Aorta (tissue), 4 donors: ENCODE measurements around the gene DDN. TPM values are rescaled to one million over a fixed set of nuclear protein-coding genes. Genes with fewer than 3 reads are reported as not detected.

ENCODE experiments used
- polyA plus RNA-seq, 2 donors: library from polyadenylated mRNA; stranded (reverse); fragments of 200-250 nt; gene quantifications; one replicate each; pipeline ENCODE4 v1.2.3, GENCODE V29; 2013
- total RNA-seq, 2 donors: library from RNA; stranded (reverse); fragmentation: NEBNext Ultra II Directional; extraction: Animal tissue kit (Norgen Biotek cat#: 25700); gene quantifications; one replicate each; pipeline ENCODE4 v1.2.1, GENCODE V29; 2021
- donor health status: healthy with polysubstance abuse.
- donor health status: Bipolar disorder and iron deficiency.
- donor health status: DM: no; HTN: no; CAD: no.
- donor health status: DM: yes; HTN: yes; CAD: no.

DDN gene
- total and polyA plus RNA-seq, 4 donors: 0.10 to 0.50 TPM; not detected in 2

Other genes with a start within 250 kb of the DDN start
- gene ADCY6, start 210.3 kb downstream of the DDN start, total RNA-seq: 10 to 100 TPM; 85.1 to 89.7 TPM
- gene ADCY6, start 210.3 kb downstream of the DDN start, polyA plus RNA-seq: 10 to 100 TPM; 12.9 to 67.5 TPM
- gene CACNB3, start 180.9 kb downstream of the DDN start, total RNA-seq: 10 to 100 TPM; 20.5 to 30.8 TPM
- gene CACNB3, start 180.9 kb downstream of the DDN start, polyA plus RNA-seq: 10 to 100 TPM in 1 of 2 donors, 1 to 10 TPM in 1; 7.3 to 39.3 TPM
- 10 to 100 TPM; 52.2 to 77.2 TPM for gene DDX23, start 147.2 kb downstream of the DDN start, total RNA-seq
- 10 to 100 TPM; 25.9 to 48.1 TPM for gene DDX23, start 147.2 kb downstream of the DDN start, polyA plus RNA-seq
- gene RND1, start 133.5 kb downstream of the DDN start, total RNA-seq: 1 to 10 TPM; 3.7 TPM
- gene RND1, start 133.5 kb downstream of the DDN start, polyA plus RNA-seq: under 1 TPM; 0.56 to 0.88 TPM
- gene FKBP11, start 73.9 kb downstream of the DDN start, total RNA-seq: 10 to 100 TPM; 35.7 to 41.4 TPM
- gene FKBP11, start 73.9 kb downstream of the DDN start, polyA plus RNA-seq: 10 to 100 TPM; 14.3 to 51.3 TPM
- gene ARF3, start 41.9 kb downstream of the DDN start, total RNA-seq: 100 to 1,000 TPM; 153 to 155 TPM
- gene ARF3, start 41.9 kb downstream of the DDN start, polyA plus RNA-seq: 10 to 100 TPM; 65.3 to 65.5 TPM
- gene WNT10B, start 27.6 kb downstream of the DDN start, total RNA-seq: 1 to 10 TPM in 1 of 2 donors, under 1 TPM in 1; 0.55 to 4.9 TPM
- not detected for gene WNT10B, start 27.6 kb downstream of the DDN start, polyA plus RNA-seq
- not detected for gene WNT1, start 21.1 kb downstream of the DDN start, total RNA-seq
- not detected for gene WNT1, start 21.1 kb downstream of the DDN start, polyA plus RNA-seq
- 10 to 100 TPM; 44.8 to 50.6 TPM for gene PRKAG1, start 19.4 kb upstream of the DDN start, total RNA-seq
- 10 to 100 TPM; 48.0 to 57.1 TPM for gene PRKAG1, start 19.4 kb upstream of the DDN start, polyA plus RNA-seq
- gene KMT2D, start 61.4 kb upstream of the DDN start, total RNA-seq: 10 to 100 TPM; 88.6 to 97.4 TPM
- 10 to 100 TPM; 11.5 to 14.4 TPM for gene KMT2D, start 61.4 kb upstream of the DDN start, polyA plus RNA-seq
- 1 to 10 TPM in 1 of 2 donors, under 1 TPM in 1; 0.55 to 1.1 TPM for gene RHEBL1, start 70.6 kb upstream of the DDN start, total RNA-seq
- 1 to 10 TPM; 1.3 to 2.4 TPM for gene RHEBL1, start 70.6 kb upstream of the DDN start, polyA plus RNA-seq
- 1 to 10 TPM; 1.3 to 3.6 TPM for gene DHH, start 95.4 kb upstream of the DDN start, total RNA-seq
- under 1 TPM in 1 of 2 donors, not detected in 1; 0.33 TPM for gene DHH, start 95.4 kb upstream of the DDN start, polyA plus RNA-seq
- gene LMBR1L, start 111.5 kb upstream of the DDN start, total RNA-seq: 100 to 1,000 TPM in 1 of 2 donors, 10 to 100 TPM in 1; 69.2 to 104 TPM
- 100 to 1,000 TPM in 1 of 2 donors, 1 to 10 TPM in 1; 5.6 to 160 TPM for gene LMBR1L, start 111.5 kb upstream of the DDN start, polyA plus RNA-seq
- 100 to 1,000 TPM; 403 to 813 TPM for gene TUBA1B, start 132.0 kb upstream of the DDN start, total RNA-seq
- gene TUBA1B, start 132.0 kb upstream of the DDN start, polyA plus RNA-seq: 100 to 1,000 TPM; 619 to 672 TPM
- gene TUBA1A, start 189.7 kb upstream of the DDN start, total RNA-seq: 100 to 1,000 TPM; 148 to 253 TPM
- 100 to 1,000 TPM; 102 to 172 TPM for gene TUBA1A, start 189.7 kb upstream of the DDN start, polyA plus RNA-seq